MM.1S (cell line): ENCODE measurements around the gene LRRC4B.
"Not testable (repeated sequence)": the region's sequence is repeated elsewhere in the genome, so short reads cannot be mapped to it uniquely, and the experiment has no call there.

Experiments
- CTCF ChIP-seq: fragments of 300-600 bp; sonication (generic); IDR thresholded peaks from 2 replicates; pipeline ENCODE4 v1.5.1; 2016; ENCODE audit warnings: antibody characterized with exemption, low read length, mixed read lengths
- EZH2 ChIP-seq: fragments of 300-600 bp; sonication (generic); optimal IDR thresholded peaks from 2 replicates; pipeline ENCODE3; 2017; ENCODE audit warnings: low read depth, mild to moderate bottlenecking, antibody characterized with exemption, low read length, mixed read lengths

GRCh38 chr19:50581795-50582660 is 13.8 kb upstream of the LRRC4B start:
- TF ChIP-seq EZH2, CTCF: not testable (repeated sequence)
